Hindlimb muscle (tissue), 1 donor: ENCODE measurements around the gene AKAP9. TPM values are rescaled to one million over a fixed set of nuclear protein-coding genes. Genes with fewer than 3 reads are reported as not detected.
A peak's percentile ranks its signal among the peaks of the same experiment; 100 is the strongest.
"Not testable (repeated sequence)": the region's sequence is repeated elsewhere in the genome, so short reads cannot be mapped to it uniquely, and the experiment has no call there.

Experiments
- DNase-seq: peaks from one replicate; pipeline ENCODE4 v3.0.0-alpha.2; 2013
- polyA plus RNA-seq: library from polyadenylated mRNA; unstranded; fragments of 120-200 nt; gene quantifications from one replicate; pipeline ENCODE4 v1.2.1, GENCODE V29; 2013; ENCODE audit not compliant: insufficient read length

The AKAP9 gene
- polyA plus RNA-seq, 1 donor, result 75.6 TPM

- no peak for DNase-seq
Observed at GRCh38 chr7:92071032-92071431, 130.4 kb downstream of the AKAP9 start.

- DNase-seq, result no peak
Observed at GRCh38 chr7:92072121-92072520, 131.5 kb downstream of the AKAP9 start.

- DNase-seq, result peak; percentile 3
Observed at GRCh38 chr7:92072708-92073107, 132.0 kb downstream of the AKAP9 start.

- DNase-seq, result no peak
Observed at GRCh38 chr7:92075455-92076158, 134.9 kb downstream of the AKAP9 start.

GRCh38 chr7:92076509-92076908 lies 135.8 kb downstream of the AKAP9 start:
- no peak for DNase-seq

- DNase-seq, result not testable (repeated sequence)
Observed at GRCh38 chr7:92083922-92084321, 143.3 kb downstream of the AKAP9 start.

- DNase-seq, result no peak
Observed at GRCh38 chr7:92088266-92088665, 147.6 kb downstream of the AKAP9 start.

GRCh38 chr7:92092210-92092609 lies 151.5 kb downstream of the AKAP9 start:
- no peak for DNase-seq

- DNase-seq, result no peak
Observed at GRCh38 chr7:92095380-92095779, 154.7 kb downstream of the AKAP9 start.

- no peak for DNase-seq
Observed at GRCh38 chr7:92100534-92100933, 159.9 kb downstream of the AKAP9 start.

GRCh38 chr7:92102862-92103261 lies 162.2 kb downstream of the AKAP9 start:
- DNase-seq, result not testable (repeated sequence)

- DNase-seq, result no peak
Observed at GRCh38 chr7:92108821-92109220, 168.2 kb downstream of the AKAP9 start.

GRCh38 chr7:92110857-92111256 lies 170.2 kb downstream of the AKAP9 start:
- no peak for DNase-seq

GRCh38 chr7:92115821-92116220 lies 175.2 kb downstream of the AKAP9 start:
- no peak for DNase-seq

- no peak for DNase-seq
Observed at GRCh38 chr7:92116949-92117348, 176.3 kb downstream of the AKAP9 start.

- DNase-seq, result no peak
Observed at GRCh38 chr7:92119213-92119759, 178.6 kb downstream of the AKAP9 start.

- DNase-seq, result no peak
Observed at GRCh38 chr7:92121681-92122080, 181.0 kb downstream of the AKAP9 start.

GRCh38 chr7:92131093-92131492 lies 190.4 kb downstream of the AKAP9 start:
- DNase-seq, result no peak

GRCh38 chr7:92131764-92132330 lies 191.2 kb downstream of the AKAP9 start:
- DNase-seq, result no peak

GRCh38 chr7:92133133-92133736 lies 192.6 kb downstream of the AKAP9 start:
- DNase-seq, result no peak

- DNase-seq, result peak; percentile 67
Observed at GRCh38 chr7:92133737-92134270, 193.1 kb downstream of the AKAP9 start.

- DNase-seq, result peak; percentile 97
Observed at GRCh38 chr7:92134271-92135051, 193.8 kb downstream of the AKAP9 start, which contains the start of gene CYP51A1. Gene CYP51A1, minus strand, starts transcription at chr7:92134477. Its CDS starts 113 bp downstream, at chr7:92134364.
